ENCODE measurements around the gene SUGCT. TPM values are rescaled to one million over a fixed set of nuclear protein-coding genes. Genes with fewer than 3 reads are reported as not detected.

SUGCT gene
- total RNA-seq, 1 donor from 2014 or later, result 7.1 TPM

DNA sequence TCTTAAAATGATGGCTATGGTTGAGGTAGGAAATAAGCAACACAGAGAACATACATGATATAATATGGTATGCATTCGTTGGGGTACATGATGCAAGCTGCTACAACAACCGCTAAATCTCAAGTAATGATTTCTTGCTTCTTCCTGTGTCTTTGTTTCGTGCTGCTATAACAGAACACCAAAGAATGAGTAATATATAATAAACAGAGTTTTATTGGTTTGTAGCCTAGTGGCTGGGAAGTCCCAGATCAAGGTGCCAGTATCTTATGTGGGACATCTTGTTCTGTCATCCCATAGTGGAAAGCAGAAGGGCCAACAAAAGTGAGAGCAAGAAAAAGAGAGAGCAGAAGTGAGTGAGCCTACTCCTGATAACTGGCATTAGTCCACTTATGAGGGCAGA lies 689.7 kb downstream of the SUGCT start:
- H3K36me3 Mint-ChIP-seq, result no peaks in the 10 kb centered on the region
- H3K4me3 Mint-ChIP-seq, result no peak overlapping the region
- peaks cover 22% of the 10 kb centered on the region for H3K4me1 Mint-ChIP-seq (ENCODE audit: unreplicated experiment)
- H3K27me3 Mint-ChIP-seq, result no peaks in the 10 kb centered on the region
- H3K27ac Mint-ChIP-seq, result no peak overlapping the region
- TF ChIP-seq, protein P1, sequence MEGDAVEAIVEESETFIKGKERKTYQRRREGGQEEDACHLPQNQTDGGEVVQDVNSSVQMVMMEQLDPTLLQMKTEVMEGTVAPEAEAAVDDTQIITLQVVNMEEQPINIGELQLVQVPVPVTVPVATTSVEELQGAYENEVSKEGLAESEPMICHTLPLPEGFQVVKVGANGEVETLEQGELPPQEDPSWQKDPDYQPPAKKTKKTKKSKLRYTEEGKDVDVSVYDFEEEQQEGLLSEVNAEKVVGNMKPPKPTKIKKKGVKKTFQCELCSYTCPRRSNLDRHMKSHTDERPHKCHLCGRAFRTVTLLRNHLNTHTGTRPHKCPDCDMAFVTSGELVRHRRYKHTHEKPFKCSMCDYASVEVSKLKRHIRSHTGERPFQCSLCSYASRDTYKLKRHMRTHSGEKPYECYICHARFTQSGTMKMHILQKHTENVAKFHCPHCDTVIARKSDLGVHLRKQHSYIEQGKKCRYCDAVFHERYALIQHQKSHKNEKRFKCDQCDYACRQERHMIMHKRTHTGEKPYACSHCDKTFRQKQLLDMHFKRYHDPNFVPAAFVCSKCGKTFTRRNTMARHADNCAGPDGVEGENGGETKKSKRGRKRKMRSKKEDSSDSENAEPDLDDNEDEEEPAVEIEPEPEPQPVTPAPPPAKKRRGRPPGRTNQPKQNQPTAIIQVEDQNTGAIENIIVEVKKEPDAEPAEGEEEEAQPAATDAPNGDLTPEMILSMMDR (conservative IDR thresholded peaks at IDR 0.05), result no peak
- peaks cover 6% of the 10 kb centered on the region for H3K9me3 Mint-ChIP-seq
- DNase-seq (ENCODE audit: extremely low spot score, unreplicated experiment), result no peak

DNA sequence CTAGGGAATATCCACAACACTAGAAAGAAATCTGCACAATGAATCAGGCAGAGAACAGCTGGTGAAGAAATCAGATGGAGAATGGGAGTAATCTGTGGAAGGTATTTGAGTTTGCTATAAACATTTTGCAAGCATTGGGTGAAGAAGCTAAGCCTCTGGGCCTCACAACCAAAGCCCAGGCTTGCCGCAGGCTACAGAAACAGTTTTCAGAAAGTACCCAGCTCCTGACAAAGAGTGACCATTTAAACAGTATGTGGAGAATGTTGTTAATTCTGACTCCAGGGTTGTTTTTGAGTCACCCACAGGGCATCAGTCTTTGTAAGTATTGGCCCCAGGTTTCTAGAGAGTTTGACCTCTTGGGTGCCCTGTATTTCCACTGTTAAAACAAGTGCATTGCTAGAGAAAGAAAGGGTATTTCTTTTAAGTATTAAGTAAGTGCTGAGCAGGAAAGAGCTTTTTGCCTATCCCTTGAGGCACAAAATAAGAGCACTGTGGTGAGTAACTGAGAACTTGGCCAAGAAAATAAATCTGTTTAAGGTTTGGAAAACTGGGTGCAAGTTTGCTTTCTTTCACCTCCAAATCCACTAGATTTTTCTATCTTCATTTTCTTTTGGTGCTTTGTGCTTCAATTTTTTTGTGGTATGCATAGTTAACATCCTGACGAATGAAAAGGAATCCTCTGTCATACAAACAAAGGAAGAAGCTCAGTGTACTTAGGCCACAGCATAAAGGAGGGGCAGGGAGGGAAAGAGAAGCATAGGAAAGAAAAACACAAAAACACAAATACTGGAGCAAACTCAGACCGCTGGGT lies 691.8 kb downstream of the SUGCT start:
- DNase-seq (ENCODE audit: extremely low spot score, unreplicated experiment), result no peak
- H3K9me3 Mint-ChIP-seq, result peaks cover 9% of the 10 kb centered on the region
- H3K27me3 Mint-ChIP-seq, result no peaks in the 10 kb centered on the region
- no peaks in the 10 kb centered on the region for H3K36me3 Mint-ChIP-seq
- peak overlapping the region; percentile 67 for H3K4me3 Mint-ChIP-seq
- TF ChIP-seq, protein P1 (conservative IDR thresholded peaks at IDR 0.05), result no peak
- H3K4me1 Mint-ChIP-seq (ENCODE audit: unreplicated experiment), result peaks cover 22% of the 10 kb centered on the region
- peak overlapping the region; percentile 47 for H3K27ac Mint-ChIP-seq

DNA sequence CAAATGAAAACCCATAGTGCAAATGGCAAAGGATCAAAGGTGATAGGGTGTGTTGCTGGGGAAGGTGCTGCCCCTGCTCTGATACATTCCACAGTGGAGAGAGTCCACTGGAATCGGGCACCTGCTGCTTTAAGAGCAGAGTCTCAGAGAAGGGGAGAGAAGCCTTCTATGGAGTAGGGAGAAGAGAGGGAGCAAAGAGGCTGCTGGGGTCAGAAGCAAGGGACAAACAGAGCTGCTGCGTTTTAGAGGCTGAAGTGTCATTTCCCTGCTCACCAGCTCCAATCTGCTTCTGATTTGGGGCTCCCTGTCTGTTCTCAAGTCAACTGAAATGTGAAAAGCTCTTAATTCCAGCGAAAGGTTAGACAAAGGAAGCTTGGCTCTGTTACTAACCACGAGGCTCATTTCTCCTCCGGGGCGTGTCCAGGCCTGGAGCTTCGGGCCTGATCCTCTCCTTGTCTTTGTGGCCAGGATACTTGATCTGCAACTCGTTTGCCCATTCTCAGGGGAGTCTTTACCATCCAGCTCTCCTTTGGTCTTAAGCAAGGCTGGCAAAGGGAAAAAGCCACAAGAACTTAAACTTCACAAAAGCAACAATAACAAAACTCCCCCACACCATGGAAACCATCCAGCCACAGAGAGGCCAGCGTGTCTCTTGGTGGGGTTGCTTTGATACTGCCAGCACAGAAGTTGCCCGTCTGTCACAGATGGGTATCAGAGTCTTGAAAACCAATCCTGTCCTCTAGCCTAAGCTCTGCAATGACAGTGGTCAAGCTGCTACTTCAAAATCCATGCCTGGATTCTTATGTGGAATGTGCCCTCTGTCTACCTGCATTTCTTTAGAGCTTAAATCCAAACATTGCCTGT lies 692.6 kb downstream of the SUGCT start:
- Mint-ChIP-seq H3K27ac (peak overlapping the region; percentile 47), H3K4me1 (ENCODE audit: unreplicated experiment) (peaks cover 26% of the 10 kb centered on the region), H3K36me3 (no peaks in the 10 kb centered on the region), H3K4me3 (peak overlapping the region; percentile 67), H3K27me3 (no peaks in the 10 kb centered on the region), H3K9me3 (peaks cover 9% of the 10 kb centered on the region)
- DNase-seq (ENCODE audit: extremely low spot score, unreplicated experiment), result no peak
- TF ChIP-seq, protein P1 (conservative IDR thresholded peaks at IDR 0.05), result no peak

DNA sequence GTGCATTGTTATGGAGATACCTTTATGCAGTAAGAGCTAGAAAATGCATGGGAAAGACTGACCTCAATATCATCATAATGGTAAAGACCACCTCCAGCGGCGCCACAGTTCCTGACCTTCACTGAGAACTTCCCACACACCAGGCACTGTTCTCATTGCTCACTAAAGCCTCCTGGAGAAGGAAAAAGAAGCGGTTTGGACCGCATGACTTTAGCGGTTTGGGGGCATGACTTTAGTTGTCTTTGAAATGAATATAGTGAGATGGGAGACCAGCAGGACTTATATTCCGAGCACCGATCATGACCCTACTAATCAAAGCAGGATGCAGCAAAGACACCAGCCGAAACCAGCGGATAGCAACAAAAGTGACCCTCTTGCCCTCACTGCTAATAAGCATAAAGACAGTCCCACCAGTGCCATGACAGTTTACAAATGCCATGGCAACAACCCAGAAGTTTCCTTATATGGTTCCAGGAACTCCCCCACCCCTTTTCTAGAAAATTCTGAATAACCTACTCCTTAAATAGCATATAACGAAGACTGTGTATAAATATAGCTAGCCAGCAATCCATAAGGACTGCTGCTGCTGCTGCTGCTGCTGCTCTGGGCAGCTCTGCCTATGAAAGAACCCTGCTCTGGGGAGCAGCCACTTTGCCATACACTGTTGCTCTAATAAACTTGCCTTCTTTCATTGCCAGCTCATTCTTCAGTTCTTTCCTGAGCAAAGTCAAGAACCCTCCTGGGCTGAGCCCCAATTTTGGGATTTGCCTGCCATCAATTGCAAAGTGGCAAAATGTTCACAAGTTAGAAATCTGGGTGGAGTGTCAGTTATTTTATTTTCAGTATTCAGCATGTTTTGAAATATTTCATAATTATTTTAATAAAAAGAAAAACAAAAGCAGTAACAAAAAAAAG lies 694.1 kb downstream of the SUGCT start:
- Mint-ChIP-seq H3K4me3 (no peak overlapping the region), H3K9me3 (peaks cover 6% of the 10 kb centered on the region), H3K36me3 (no peaks in the 10 kb centered on the region), H3K4me1 (ENCODE audit: unreplicated experiment) (peaks cover 30% of the 10 kb centered on the region), H3K27ac (peak overlapping the region; percentile 36), H3K27me3 (no peaks in the 10 kb centered on the region)
- TF ChIP-seq, protein P1 (conservative IDR thresholded peaks at IDR 0.05), result no peak
- no peak for DNase-seq (ENCODE audit: extremely low spot score, unreplicated experiment)

Data from type B pancreatic cell (in vitro differentiated cells).